DLD1 (cell line): ENCODE measurements around the gene ZBED4.

Source experiments
- in situ Hi-C: cut with HindIII; loops from 2 replicates; pipeline ENCODE4 v1.10.0; 2017; ENCODE audit warnings: low sequenced_read_pairs

Gene ZBED4

GRCh38 chr22:49872347-49872746 lies 18.7 kb downstream of the ZBED4 start:
- in situ Hi-C loops = loop anchor here (10.0 kb wide), 1 partner anchor 78 kb away; no protein-coding TSS in a partner anchor

GRCh38 chr22:49873228-49873940 lies 19.7 kb downstream of the ZBED4 start:
- in situ Hi-C loops = loop anchor here (10.0 kb wide), 1 partner anchor 79 kb away; no protein-coding TSS in a partner anchor

- in situ Hi-C loops = loop anchor here (10.0 kb wide), 1 partner anchor 83 kb away; no protein-coding TSS in a partner anchor
Measured at GRCh38 chr22:49877642-49878041, 24.0 kb downstream of the ZBED4 start.

- in situ Hi-C loops = loop anchor here (10.0 kb wide), 1 partner anchor 83 kb away; no protein-coding TSS in a partner anchor
Measured at GRCh38 chr22:49878206-49878605, 24.6 kb downstream of the ZBED4 start.

GRCh38 chr22:49879871-49880270 lies 26.2 kb downstream of the ZBED4 start:
- in situ Hi-C loops = loop anchor here (10.0 kb wide), 1 partner anchor 85 kb away; no protein-coding TSS in a partner anchor

- in situ Hi-C loops = no loop called here
Measured at GRCh38 chr22:49880281-49880680, 26.6 kb downstream of the ZBED4 start.

GRCh38 chr22:49881856-49882255 lies 28.2 kb downstream of the ZBED4 start:
- in situ Hi-C loops = no loop called here

- in situ Hi-C loops = no loop called here
Measured at GRCh38 chr22:49882519-49883293, 29.1 kb downstream of the ZBED4 start.

GRCh38 chr22:49883294-49883640 lies 29.6 kb downstream of the ZBED4 start:
- in situ Hi-C loops = no loop called here

- in situ Hi-C loops = no loop called here
Measured at GRCh38 chr22:49884075-49884474, 30.4 kb downstream of the ZBED4 start.

GRCh38 chr22:49884503-49885260 lies 31.0 kb downstream of the ZBED4 start:
- in situ Hi-C loops = no loop called here

- in situ Hi-C loops = no loop called here
Measured at GRCh38 chr22:49885281-49885680, 31.6 kb downstream of the ZBED4 start.

- in situ Hi-C loops = no loop called here
Measured at GRCh38 chr22:49885881-49886280, 32.2 kb downstream of the ZBED4 start.

- in situ Hi-C loops = no loop called here
Measured at GRCh38 chr22:49886346-49887063, 32.9 kb downstream of the ZBED4 start.

GRCh38 chr22:49887064-49887451 lies 33.4 kb downstream of the ZBED4 start:
- in situ Hi-C loops = no loop called here

GRCh38 chr22:49887702-49888101 lies 34.1 kb downstream of the ZBED4 start:
- in situ Hi-C loops = no loop called here

GRCh38 chr22:49889071-49889470 lies 35.4 kb downstream of the ZBED4 start:
- in situ Hi-C loops = no loop called here

GRCh38 chr22:49892226-49892899 lies 38.7 kb downstream of the ZBED4 start:
- in situ Hi-C loops = no loop called here

- in situ Hi-C loops = no loop called here
Measured at GRCh38 chr22:49893025-49893424, 39.4 kb downstream of the ZBED4 start.
